ENCODE measurements around the gene ACTA2.

The ACTA2 gene

GRCh38 chr10:88949051-88949450, 3.5 kb downstream of the ACTA2 start:
- Histone ChIP-seq H3K4me3 (ENCODE audit: low read length) (no peak overlapping the region), H3K4me1 (ENCODE audit: control insufficient read depth, low read depth, low read length) (peaks cover 16% of the 10 kb centered on the region), H3K9me3 (ENCODE audit: control insufficient read depth, low read depth, low read length) (no peaks in the 10 kb centered on the region), H3K36me3 (ENCODE audit: control insufficient read depth, low read depth, low read length) (no peaks in the 10 kb centered on the region), H3K27me3 (ENCODE audit: control insufficient read depth, insufficient read depth, low read length) (no peaks in the 10 kb centered on the region), H3K27ac (ENCODE audit: low read length) (no peak overlapping the region), H3K9ac (ENCODE audit: low read length) (no peak overlapping the region)

GRCh38 chr10:88946965-88947590, 5.5 kb downstream of the ACTA2 start:
- Histone ChIP-seq H3K9me3 (ENCODE audit: control insufficient read depth, low read depth, low read length) (no peaks in the 10 kb centered on the region), H3K27me3 (ENCODE audit: control insufficient read depth, insufficient read depth, low read length) (no peaks in the 10 kb centered on the region), H3K27ac (ENCODE audit: low read length) (no peak overlapping the region), H3K36me3 (ENCODE audit: control insufficient read depth, low read depth, low read length) (no peaks in the 10 kb centered on the region), H3K4me1 (ENCODE audit: control insufficient read depth, low read depth, low read length) (peaks cover 15% of the 10 kb centered on the region), H3K4me3 (ENCODE audit: low read length) (no peak overlapping the region), H3K9ac (ENCODE audit: low read length) (no peak overlapping the region)

GRCh38 chr10:88946200-88946599, 6.4 kb downstream of the ACTA2 start:
- Histone ChIP-seq H3K36me3 (ENCODE audit: control insufficient read depth, low read depth, low read length) (no peaks in the 10 kb centered on the region), H3K9me3 (ENCODE audit: control insufficient read depth, low read depth, low read length) (no peaks in the 10 kb centered on the region), H3K27me3 (ENCODE audit: control insufficient read depth, insufficient read depth, low read length) (no peaks in the 10 kb centered on the region), H3K4me3 (ENCODE audit: low read length) (no peak overlapping the region), H3K4me1 (ENCODE audit: control insufficient read depth, low read depth, low read length) (peaks cover 6% of the 10 kb centered on the region), H3K27ac (ENCODE audit: low read length) (no peak overlapping the region), H3K9ac (ENCODE audit: low read length) (no peak overlapping the region)

GRCh38 chr10:88944813-88945212, 7.8 kb downstream of the ACTA2 start:
- Histone ChIP-seq H3K27me3 (ENCODE audit: control insufficient read depth, insufficient read depth, low read length) (no peaks in the 10 kb centered on the region), H3K9ac (ENCODE audit: low read length) (no peak overlapping the region), H3K4me1 (ENCODE audit: control insufficient read depth, low read depth, low read length) (no peaks in the 10 kb centered on the region), H3K27ac (ENCODE audit: low read length) (no peak overlapping the region), H3K9me3 (ENCODE audit: control insufficient read depth, low read depth, low read length) (no peaks in the 10 kb centered on the region), H3K36me3 (ENCODE audit: control insufficient read depth, low read depth, low read length) (no peaks in the 10 kb centered on the region), H3K4me3 (ENCODE audit: low read length) (no peak overlapping the region)

GRCh38 chr10:88943778-88944177, 8.8 kb downstream of the ACTA2 start:
- H3K36me3 ChIP-seq (ENCODE audit: control insufficient read depth, low read depth, low read length) = no peaks in the 10 kb centered on the region
- no peaks in the 10 kb centered on the region for H3K9me3 ChIP-seq (ENCODE audit: control insufficient read depth, low read depth, low read length)
- H3K4me3 ChIP-seq (ENCODE audit: low read length) = no peak overlapping the region
- H3K9ac ChIP-seq (ENCODE audit: low read length) = no peak overlapping the region
- no peaks in the 10 kb centered on the region for H3K27me3 ChIP-seq (ENCODE audit: control insufficient read depth, insufficient read depth, low read length)
- no peak overlapping the region for H3K27ac ChIP-seq (ENCODE audit: low read length)
- H3K4me1 ChIP-seq (ENCODE audit: control insufficient read depth, low read depth, low read length) = no peaks in the 10 kb centered on the region

GRCh38 chr10:88941026-88941425, 11.5 kb downstream of the ACTA2 start:
- H3K4me1 ChIP-seq (ENCODE audit: control insufficient read depth, low read depth, low read length) = no peaks in the 10 kb centered on the region
- no peak overlapping the region for H3K4me3 ChIP-seq (ENCODE audit: low read length)
- no peak overlapping the region for H3K27ac ChIP-seq (ENCODE audit: low read length)
- no peaks in the 10 kb centered on the region for H3K9me3 ChIP-seq (ENCODE audit: control insufficient read depth, low read depth, low read length)
- H3K27me3 ChIP-seq (ENCODE audit: control insufficient read depth, insufficient read depth, low read length) = no peaks in the 10 kb centered on the region
- H3K36me3 ChIP-seq (ENCODE audit: control insufficient read depth, low read depth, low read length) = no peaks in the 10 kb centered on the region
- no peak overlapping the region for H3K9ac ChIP-seq (ENCODE audit: low read length)

- Histone ChIP-seq H3K27ac (ENCODE audit: low read length) (no peak overlapping the region), H3K27me3 (ENCODE audit: control insufficient read depth, insufficient read depth, low read length) (no peaks in the 10 kb centered on the region), H3K36me3 (ENCODE audit: control insufficient read depth, low read depth, low read length) (no peaks in the 10 kb centered on the region), H3K9me3 (ENCODE audit: control insufficient read depth, low read depth, low read length) (no peaks in the 10 kb centered on the region), H3K4me1 (ENCODE audit: control insufficient read depth, low read depth, low read length) (peaks cover 4% of the 10 kb centered on the region), H3K9ac (ENCODE audit: low read length) (no peak overlapping the region), H3K4me3 (ENCODE audit: low read length) (no peak overlapping the region)
Observed at GRCh38 chr10:88938938-88939337, 13.6 kb downstream of the ACTA2 start.

- Histone ChIP-seq H3K9me3 (ENCODE audit: control insufficient read depth, low read depth, low read length) (no peaks in the 10 kb centered on the region), H3K4me3 (ENCODE audit: low read length) (no peak overlapping the region), H3K27me3 (ENCODE audit: control insufficient read depth, insufficient read depth, low read length) (no peaks in the 10 kb centered on the region), H3K4me1 (ENCODE audit: control insufficient read depth, low read depth, low read length) (peaks cover 4% of the 10 kb centered on the region), H3K9ac (ENCODE audit: low read length) (no peak overlapping the region), H3K27ac (ENCODE audit: low read length) (no peak overlapping the region), H3K36me3 (ENCODE audit: control insufficient read depth, low read depth, low read length) (no peaks in the 10 kb centered on the region)
Observed at GRCh38 chr10:88938039-88938438, 14.5 kb downstream of the ACTA2 start.

GRCh38 chr10:88936656-88937055, 15.9 kb downstream of the ACTA2 start:
- peaks cover 4% of the 10 kb centered on the region for H3K4me1 ChIP-seq (ENCODE audit: control insufficient read depth, low read depth, low read length)
- no peaks in the 10 kb centered on the region for H3K27me3 ChIP-seq (ENCODE audit: control insufficient read depth, insufficient read depth, low read length)
- no peak overlapping the region for H3K9ac ChIP-seq (ENCODE audit: low read length)
- no peaks in the 10 kb centered on the region for H3K36me3 ChIP-seq (ENCODE audit: control insufficient read depth, low read depth, low read length)
- H3K27ac ChIP-seq (ENCODE audit: low read length) = no peak overlapping the region
- no peak overlapping the region for H3K4me3 ChIP-seq (ENCODE audit: low read length)
- no peaks in the 10 kb centered on the region for H3K9me3 ChIP-seq (ENCODE audit: control insufficient read depth, low read depth, low read length)

GRCh38 chr10:88934900-88935672, 17.5 kb downstream of the ACTA2 start:
- Histone ChIP-seq H3K4me3 (ENCODE audit: low read length) (no peak overlapping the region), H3K4me1 (ENCODE audit: control insufficient read depth, low read depth, low read length) (peaks cover 4% of the 10 kb centered on the region), H3K27ac (ENCODE audit: low read length) (no peak overlapping the region), H3K36me3 (ENCODE audit: control insufficient read depth, low read depth, low read length) (no peaks in the 10 kb centered on the region), H3K9me3 (ENCODE audit: control insufficient read depth, low read depth, low read length) (no peaks in the 10 kb centered on the region), H3K27me3 (ENCODE audit: control insufficient read depth, insufficient read depth, low read length) (no peaks in the 10 kb centered on the region), H3K9ac (ENCODE audit: low read length) (no peak overlapping the region)

GRCh38 chr10:88933564-88933963, 19.0 kb downstream of the ACTA2 start:
- Histone ChIP-seq H3K27ac (ENCODE audit: low read length) (no peak overlapping the region), H3K9me3 (ENCODE audit: control insufficient read depth, low read depth, low read length) (no peaks in the 10 kb centered on the region), H3K4me3 (ENCODE audit: low read length) (no peak overlapping the region), H3K36me3 (ENCODE audit: control insufficient read depth, low read depth, low read length) (no peaks in the 10 kb centered on the region), H3K27me3 (ENCODE audit: control insufficient read depth, insufficient read depth, low read length) (no peaks in the 10 kb centered on the region), H3K9ac (ENCODE audit: low read length) (no peak overlapping the region), H3K4me1 (ENCODE audit: control insufficient read depth, low read depth, low read length) (peaks cover 4% of the 10 kb centered on the region)
